HG02973 (cell line): ENCODE results near the gene CCDC27.
"Not testable (repeated sequence)": the region's sequence is repeated elsewhere in the genome, so short reads cannot be mapped to it uniquely, and the experiment has no call there.

ENCODE experiments used
- ATAC-seq: cut with Tn5 transposase; IDR thresholded peaks from one replicate; pipeline ENCODE4 v1.9.1; 2021; ENCODE audit warnings: moderate library complexity; ENCODE audit not compliant: unreplicated experiment

CCDC27 gene

DNA sequence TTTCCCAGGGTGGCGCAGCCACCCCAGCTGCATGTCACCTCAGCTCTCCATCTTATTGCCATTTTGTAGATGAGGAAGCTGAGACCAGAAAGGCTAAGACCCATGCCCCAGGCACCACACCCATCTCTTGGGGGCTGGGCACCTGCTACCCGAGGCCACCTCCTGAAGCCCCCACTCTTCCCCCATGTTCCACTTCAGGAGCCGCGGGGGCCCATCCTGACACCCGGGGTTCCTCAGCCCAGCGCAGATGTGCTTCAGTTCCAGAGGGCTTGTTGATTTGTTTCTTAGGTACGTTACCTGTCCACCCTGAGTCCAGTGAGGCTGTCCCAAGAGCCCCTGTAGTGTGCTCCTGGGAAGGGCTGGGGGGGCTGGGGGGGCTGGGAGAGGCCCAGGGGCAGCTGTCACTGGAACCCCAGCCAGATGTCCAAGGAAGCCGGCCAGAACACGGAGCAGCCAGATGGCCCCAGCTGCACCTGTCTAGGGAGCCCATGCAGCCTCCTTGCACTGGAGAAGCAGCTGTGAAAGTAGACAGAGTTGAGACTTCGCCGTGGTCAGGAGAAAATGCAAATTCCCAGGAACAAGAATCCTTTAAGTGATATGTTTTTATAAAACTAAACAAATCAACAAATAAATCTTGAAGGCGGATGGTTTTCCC is 17.1 kb upstream of the CCDC27 start:
- ATAC-seq: no peak

DNA sequence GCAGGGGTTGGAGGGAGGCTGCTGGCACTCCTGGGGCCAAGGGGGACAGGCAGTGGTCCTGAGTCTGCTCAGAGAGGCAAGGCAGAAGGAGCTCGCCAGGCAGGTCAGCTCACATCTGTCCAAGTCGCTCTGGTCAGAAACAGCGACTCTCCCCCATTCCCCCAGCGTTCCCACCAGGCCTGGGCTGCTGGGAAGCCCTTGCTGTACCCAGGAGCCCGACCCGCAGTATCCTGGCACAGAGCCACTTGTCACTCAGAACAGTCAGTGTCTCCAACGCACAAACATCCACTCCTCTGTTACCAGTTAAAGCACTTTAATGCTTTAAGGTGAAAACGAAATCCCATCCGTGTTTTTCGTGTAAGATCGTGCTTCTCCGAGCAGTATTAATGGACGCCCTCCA is 16.6 kb upstream of the CCDC27 start:
- ATAC-seq: no peak

DNA sequence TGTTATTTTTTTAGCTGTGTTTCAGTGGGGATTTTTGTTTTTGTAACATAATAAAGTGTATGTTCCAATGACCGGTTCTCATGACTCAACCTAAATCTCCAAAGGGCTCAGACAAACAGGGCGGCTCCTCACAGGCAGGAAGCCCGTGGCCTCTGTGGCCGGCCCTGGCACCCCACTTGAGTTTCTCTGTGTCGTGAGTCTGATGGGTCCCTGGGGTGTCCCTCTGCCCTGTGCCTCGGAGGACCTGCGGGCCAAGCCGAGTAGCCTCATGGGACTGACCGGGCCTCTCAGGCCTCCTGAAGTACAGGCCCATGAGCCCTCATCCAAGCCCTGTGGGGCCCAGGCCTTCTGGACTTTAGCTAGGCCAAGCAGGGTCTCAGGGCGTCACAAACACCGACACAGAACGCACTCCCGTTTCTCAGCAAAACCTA is 16.1 kb upstream of the CCDC27 start:
- no peak for ATAC-seq

DNA sequence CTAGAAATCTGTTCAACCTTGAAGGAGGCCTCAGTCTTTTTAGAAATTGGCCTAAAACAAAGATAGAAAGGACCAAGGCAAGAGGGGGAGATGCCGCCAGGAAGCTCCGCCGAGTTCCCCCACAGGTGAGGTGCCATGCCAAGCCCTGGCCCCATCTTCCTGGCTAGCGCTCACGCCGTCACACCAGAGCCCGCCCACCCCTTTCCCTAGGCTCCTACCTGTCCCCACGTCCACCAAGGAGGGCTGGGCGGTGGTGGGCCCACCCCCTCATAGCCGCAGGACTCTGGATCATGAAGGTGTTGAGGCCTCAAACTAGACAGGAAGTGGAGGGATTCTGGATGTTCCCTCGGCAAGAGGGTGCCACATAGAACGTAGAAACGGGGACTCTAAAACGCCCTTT is 15.5 kb upstream of the CCDC27 start:
- no peak for ATAC-seq

DNA sequence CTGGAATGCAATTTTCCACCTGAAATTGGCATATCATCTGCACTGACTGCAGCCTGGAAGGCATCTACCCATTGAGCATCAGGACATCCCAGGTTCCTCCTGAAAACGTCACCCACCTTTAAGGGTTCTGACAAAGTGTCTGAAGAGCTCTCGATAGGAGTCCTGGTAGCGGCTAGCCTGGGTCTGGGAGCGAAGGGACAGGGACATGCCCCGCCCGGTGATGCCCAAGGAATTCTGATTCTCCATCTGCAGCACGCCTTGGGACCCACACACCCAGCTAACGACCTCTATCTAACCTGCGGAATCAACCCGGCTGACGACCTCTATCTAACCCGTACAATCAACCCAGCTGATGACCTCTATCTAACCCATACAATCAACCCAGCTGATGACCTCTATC is 13.3 kb upstream of the CCDC27 start:
- no peak for ATAC-seq

DNA sequence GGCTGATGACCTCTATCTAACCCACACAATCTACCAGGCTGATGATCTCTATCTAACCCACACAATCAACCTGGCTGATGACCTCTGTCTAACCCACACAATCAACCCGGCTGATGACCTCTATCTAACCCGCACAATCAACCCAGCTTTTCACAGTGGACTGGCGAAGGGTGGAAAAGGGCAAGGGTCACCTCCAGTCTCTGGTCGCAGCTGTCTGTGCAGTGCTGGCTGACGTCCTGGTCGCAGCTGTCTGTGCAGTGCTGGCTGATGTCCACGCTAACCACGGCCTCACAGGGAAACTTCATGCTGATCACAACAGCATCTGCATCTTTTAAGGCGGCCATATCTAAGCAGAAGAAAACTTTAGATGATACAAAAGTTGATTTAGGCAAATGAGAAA is 12.2 kb upstream of the CCDC27 start:
- ATAC-seq: no peak

DNA sequence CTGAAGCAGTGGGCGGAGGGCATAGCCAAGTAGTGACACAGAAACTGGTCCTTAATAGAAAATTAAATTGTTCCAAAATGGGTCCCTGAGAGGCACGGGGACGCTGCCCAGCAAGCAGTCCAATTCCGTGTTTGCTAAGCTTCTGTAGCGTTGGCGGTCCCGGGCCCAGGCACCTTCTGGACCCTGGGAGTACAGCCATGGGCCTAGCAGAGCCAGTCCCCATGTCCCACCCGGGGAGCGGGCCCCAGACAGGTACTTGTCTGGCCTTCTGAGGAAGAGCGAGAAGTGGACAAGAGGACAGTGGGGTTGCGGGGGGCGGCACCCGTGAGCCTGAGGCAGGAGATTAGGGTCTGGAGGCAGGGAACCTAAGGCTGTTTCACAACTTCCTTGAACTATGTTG is 11.5 kb upstream of the CCDC27 start:
- no peak for ATAC-seq

DNA sequence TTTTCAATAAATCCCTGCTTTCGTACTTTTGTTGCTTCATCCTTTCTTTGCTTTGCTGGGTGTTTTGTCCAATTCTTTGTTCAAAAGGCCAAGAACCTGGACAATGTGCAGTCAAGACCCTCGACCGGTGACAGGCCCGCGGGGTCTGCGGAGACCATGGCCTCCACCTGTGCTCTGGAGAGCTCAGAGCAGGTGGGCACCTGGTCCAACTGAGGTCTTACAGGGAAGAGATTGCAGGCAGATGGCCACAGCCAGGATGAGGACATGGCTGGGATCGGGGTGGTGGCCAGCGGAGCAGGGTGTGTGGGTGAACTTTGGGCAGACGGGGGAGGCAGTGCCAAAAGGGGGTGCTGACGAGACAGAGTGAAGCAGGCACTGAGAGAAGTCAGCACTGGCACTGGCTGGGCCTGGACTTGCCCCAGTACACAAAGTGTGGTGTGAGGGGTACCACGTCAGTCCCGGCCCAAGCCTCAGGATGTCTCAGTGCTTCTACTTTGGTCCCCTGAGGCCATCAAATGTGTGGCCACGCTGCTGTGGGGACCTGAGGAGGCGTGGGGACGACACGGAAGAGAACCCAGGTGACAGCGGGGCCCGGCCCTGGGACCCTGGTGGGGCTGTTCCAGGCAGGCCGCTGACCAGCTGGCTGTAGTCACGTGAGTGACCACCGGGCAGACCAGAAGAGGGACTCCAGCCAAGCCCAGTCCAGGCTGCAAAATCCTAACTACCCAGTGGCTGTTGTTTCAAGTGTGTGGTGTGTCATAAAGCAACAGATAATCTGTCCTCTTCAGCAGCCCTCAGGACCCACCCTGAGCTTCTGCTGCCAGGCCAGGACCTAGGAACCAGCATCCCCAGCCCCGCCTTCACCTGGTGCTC is 10.4 kb upstream of the CCDC27 start:
- ATAC-seq: no peak

DNA sequence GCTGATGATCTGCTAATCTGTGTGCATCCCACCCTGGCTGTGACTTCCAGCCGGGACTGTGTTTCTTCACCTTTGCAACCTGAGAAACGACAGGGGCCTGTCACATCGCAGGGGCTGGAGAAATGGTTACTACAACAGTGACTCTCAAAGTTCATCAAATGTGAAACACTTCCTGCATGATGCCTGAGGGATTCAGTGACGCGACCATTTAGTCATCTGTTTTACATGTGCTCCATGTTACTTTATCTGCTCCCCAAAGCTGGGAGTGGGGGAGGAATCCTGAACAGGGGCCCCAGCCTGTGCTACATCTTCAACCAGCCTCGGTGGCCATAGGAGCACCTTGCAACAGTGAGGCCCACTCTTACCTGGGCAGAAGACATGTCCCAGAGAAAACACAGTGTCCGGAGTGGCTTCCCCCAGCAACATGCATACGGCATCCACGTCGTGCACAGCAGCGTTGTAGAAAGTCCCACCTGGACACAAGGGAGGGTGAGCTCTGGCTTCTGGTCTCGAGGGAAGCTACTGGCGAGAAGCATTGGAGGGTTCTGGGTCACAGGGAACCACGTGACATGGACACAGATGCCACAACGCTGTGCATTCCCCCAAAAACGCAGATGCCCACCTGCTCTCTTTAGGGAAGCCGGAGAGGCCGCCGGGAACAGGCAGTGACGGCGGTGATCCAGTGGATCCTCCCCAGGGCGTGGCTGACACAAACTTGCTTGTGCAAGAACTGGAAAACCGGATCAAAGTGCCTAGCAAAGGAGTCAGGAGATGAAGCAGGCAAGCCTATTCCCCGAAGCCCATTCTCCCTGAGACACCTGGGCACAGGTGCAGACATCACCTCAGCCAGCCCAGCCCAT is 9.6 kb upstream of the CCDC27 start:
- no peak for ATAC-seq

DNA sequence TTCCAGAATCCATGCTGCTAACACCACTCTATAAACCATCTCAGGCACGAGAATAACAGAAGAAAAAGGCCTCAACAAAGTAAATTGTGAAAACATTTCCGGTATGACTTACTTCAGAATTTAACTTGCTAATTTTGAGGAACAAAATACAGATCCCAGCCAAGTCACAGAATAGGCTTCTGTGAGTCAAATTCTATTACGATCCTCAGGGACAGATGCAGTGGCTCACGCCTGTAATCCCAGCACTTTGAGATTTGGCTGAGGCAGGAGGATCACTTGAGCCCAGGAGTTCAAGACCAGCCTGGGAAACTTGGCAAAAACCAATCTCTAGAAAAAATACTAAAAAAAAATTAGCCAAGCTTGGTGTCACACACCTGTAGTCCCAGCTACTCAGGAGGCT is 8.8 kb upstream of the CCDC27 start:
- ATAC-seq: no peak

DNA sequence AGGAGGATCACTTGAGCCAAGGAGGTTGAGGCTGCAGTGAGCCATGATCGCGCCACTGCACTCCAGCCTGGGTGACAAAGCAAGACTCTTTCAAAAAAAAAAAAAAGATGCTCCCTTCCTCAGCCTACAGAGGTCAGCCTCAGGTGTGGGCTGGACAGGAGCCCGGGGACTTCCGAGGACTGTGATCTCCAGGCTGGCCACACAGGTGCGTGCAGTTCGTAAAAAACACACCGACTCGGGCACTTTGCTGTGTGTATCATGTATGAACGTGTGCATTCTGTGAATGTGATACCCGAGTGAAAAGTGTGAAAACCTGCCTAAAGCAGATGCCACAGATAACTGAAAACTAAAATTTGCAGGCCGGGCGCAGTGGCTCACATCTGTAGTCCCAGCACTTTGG is 8.4 kb upstream of the CCDC27 start:
- no peak for ATAC-seq

DNA sequence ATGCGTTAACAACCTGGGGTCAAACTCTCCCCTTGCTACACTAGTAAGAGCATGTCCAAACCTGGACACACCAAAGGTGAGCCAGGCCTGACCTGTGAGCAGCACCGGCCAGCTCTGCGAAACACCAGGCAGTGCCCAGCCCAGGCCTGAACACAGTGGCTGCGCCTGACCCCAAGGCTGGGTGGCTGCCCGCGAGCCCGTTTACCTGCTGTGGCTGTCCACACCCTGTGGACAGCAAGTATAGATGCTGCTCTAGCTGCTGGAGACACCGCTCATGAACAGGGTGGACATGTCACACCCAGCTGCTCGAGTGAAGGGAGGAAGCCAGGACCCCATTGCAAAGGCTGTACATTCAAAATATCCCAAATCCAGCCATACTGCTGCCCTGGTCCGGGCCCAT is 7.6 kb upstream of the CCDC27 start:
- no peak for ATAC-seq

DNA sequence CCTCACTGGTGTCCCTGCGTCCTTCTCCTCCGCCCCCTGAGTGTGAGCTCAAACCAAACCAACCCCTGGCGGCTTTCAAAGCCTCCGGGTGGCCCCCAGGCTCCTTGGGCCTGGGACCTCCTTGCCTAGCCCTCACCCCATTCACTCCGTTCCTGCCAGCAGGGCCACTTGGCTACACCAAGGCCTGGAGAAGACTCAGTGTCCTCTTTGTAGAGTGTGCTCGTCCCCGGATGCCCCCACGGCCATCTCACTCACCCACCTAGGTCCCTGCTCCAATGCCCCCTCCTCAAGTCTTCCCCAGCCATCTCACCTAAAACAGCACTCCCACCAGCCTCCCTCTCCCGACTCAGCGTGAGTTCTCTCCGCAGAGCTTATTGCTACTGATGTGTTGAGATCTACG is 7.2 kb upstream of the CCDC27 start:
- ATAC-seq: no peak

DNA sequence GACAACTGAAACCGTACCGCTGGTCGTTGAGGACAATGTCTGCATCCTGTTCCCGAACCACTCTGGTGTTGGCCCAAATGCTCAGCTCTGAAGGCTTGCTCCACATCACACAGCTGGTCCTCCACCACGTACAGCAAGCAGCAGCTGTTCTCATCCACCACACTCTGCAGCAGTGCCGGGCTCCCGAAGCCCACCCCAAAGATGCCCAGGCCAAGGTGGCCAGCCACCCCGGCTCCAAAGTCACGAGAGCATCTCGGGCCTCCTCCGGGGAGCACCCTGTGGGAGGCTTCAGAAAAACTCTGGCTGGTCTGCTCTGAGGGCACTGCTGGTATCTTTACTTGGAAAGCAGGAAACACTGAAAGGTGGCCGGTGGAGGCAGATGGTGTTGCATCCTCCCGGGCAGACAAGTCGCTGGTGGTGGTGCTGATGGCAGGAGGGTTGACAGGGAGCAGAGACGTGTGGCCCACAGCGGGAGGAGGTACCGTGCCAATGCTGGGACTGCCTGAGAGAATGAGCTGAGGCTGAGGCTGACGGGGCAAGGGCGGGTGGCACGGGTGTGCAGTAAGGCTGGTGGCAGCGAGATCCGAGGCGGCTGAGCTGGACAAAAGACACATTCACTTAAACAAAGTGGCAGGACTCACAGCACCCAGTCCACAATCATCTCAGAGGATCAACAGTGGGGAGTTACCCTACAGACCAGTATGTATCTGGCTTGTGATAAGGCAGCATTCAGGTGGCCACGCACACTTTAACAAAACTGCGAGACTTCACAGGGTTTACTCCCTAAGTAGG is 6.5 kb upstream of the CCDC27 start:
- ATAC-seq: no peak

DNA sequence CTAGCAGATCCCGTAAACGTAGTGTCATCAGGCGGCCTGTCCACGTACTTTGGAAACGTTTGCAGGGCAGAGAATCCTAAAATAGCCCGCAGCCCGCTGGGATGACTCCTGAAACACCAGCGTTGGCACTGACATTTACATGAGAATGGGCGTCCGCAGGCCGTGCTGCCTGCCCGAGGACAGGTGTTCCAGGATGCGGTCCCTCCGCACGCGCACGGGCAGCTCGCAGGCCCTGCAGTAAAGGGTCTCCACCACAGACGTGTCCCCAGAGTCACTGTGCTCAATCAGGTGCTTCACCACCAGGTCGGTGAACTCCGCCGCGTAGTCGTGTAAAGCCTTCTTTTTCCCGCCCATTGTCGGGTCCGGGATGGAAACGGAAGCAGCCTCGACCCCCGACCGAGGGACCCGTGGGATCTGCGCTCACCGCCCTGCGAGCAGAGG is 5.8 kb upstream of the CCDC27 start:
- ATAC-seq: no peak

DNA sequence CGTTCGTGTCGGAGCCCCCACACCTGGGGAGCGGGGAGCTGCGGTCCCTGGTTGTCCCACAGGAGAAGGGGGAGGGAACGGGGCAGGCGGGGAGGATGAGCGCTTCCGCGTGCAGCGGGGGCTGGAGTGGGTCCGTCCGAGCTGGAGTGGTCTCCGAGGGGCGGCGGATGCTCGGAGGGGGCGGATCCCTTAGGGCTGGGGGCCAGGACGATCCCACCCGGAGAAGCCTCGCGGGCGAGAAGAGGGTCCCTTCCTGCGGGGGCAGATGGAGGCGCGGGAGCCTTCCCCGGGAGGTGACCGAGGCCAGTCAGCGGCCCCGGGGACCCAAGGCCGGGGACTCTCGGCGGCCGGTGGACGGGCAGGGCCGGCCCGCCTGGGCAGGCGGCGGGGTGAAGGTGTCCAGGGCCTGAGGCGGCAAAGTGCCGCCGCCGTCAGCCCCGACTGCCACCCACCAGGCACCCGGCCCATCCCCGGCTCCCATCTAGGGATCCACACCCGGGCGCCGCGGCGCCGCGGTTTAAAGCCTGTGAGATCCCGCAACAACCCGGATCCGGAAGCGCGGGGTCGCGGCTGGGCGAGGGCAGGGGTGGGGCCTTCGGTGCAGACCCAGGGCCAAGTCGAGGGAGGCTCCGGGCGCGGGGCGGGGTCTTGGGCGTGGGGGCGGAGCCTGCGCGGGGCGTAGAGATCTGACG is 5.3 kb upstream of the CCDC27 start:
- peak; percentile 85 for ATAC-seq

DNA sequence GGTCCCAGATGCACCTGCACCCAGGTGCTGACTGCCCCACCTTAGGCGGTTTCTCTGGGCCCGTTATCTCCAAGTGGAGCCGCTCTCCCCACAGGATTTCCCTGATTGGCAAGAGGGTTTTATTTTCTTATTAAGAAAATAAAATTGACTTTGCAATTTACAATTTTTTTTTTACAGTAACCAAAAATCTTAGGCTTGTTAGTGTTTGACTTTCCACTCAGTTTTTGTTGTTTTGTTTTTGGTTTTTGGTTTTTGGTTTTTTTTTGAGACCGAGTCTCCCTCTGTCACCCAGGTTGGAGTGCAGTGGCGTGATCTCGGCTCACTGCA is 4.8 kb upstream of the CCDC27 start:
- ATAC-seq: no peak

DNA sequence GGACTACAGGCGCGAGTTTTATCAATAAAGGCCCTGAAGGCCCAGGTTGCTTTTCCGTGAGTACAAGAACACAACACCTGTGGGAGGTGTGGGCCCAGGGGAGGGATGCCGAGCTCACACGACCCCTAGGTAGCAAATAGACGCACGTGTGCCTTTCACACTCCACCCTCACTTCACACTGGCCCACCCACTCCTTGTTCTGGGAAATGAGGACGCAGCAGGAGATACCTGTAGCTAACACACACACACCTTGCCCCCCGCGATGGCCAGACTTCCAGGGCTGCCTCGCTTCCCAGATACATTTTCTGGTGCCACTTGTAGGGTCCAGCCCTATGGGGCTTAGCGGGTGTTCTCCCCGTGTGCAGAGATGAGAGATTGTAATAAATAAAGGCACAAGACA is 4.3 kb upstream of the CCDC27 start:
- ATAC-seq: no peak

DNA sequence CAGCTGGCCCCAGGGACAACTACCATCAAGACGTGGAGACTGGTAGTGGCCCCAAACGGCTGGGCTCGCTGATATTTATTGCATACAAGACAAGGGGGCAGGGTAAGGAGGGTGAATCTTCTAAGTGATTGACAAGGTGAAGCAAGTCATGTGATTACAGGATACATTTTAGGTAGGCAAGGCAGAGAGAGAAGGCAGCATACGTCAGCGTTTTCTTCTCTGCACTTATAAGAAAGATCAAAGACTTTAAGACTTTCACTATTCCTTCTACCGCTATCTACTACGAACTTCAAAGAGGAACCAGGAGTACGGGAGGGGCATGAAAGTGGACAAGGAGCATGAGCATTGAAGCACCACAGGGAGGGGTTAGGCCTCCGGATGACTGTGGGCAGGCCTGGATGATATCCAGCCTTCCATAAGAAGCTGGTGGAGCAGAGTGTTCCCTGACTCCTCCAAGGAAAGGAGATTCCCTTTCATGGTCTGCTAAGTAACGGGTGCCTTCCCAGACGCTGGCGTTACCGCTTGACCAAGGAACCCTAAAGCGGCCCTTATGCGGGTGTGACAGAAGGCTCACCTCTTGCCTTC is 3.8 kb upstream of the CCDC27 start:
- ATAC-seq: not testable (repeated sequence)

DNA sequence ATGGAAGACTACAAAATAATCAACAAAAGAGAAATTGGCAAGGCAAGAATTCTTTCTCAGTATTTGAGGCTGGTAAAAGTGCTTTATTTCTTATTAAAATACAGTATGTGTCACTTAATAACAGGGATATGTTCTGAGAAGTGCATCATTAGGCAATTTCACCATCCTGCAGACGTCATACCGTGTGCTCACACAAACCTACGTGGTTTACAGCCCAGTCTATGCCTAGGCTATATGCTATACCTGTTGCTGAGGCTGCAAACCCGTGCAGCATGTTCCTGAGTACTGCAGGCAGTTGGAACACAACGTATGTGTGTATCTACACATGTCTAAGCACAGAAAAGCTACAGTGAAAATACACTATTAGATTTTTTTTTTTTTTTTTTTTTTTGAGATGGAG is 2.7 kb upstream of the CCDC27 start:
- ATAC-seq: no peak
